CD4-positive, alpha-beta memory T cell (primary cell): ENCODE data around the gene SYT2. TPM values are rescaled to one million over a fixed set of nuclear protein-coding genes. Genes with fewer than 3 reads are reported as not detected.
"Not testable (repeated sequence)": the region's sequence is repeated elsewhere in the genome, so short reads cannot be mapped to it uniquely, and the experiment has no call there.

Experiments used
- CTCF ChIA-PET: fragments of 350-600 bp; sonication (Branson Sonifier 250); formaldehyde crosslinking; loops from one replicate; lab custom pipeline; 2021; ENCODE audit warnings: inconsistent platforms; ENCODE audit not compliant: partially characterized antibody; lab: Charles Lee
- POLR2A ChIA-PET: fragments of 350-600 bp; sonication (Branson Sonifier 250); formaldehyde crosslinking; loops from one replicate; lab custom pipeline; 2021; ENCODE audit not compliant: partially characterized antibody; lab: Charles Lee
- DNase-seq, 5 donors: peaks; one replicate each; pipeline versions ENCODE4 v3.0.0 to v3.0.0-alpha.2; 2020 to 2022; ENCODE audit warnings: mixed read lengths in 1 of 5
- H3K27ac ChIP-seq: one replicate; pipeline ENCODE4 v1.7.0; 2013; ENCODE audit warnings: low read depth, low read length
- H3K27me3 ChIP-seq: 2 replicates; pipeline ENCODE4 v1.7.0; 2013; ENCODE audit warnings: mild to moderate bottlenecking, low read length, moderate library complexity; ENCODE audit not compliant: insufficient read depth
- H3K36me3 ChIP-seq: 2 replicates; pipeline ENCODE4 v1.7.0; 2013; ENCODE audit warnings: mild to moderate bottlenecking, low read length, moderate library complexity; ENCODE audit not compliant: insufficient read depth
- H3K4me1 ChIP-seq: 2 replicates; pipeline ENCODE4 v1.7.0; 2013; ENCODE audit warnings: mild to moderate bottlenecking, low read length, moderate library complexity; ENCODE audit not compliant: insufficient read depth
- H3K4me3 ChIP-seq, 2 donors: one replicate each; pipeline ENCODE4 v1.7.0; 2013; ENCODE audit warnings: low read length in 2 of 2, mild to moderate bottlenecking in 1 of 2
- H3K9me3 ChIP-seq, 2 donors: one replicate each; pipeline ENCODE4 v1.7.0; 2013; ENCODE audit warnings: low read length in 2 of 2, control low read depth in 1 of 2; ENCODE audit not compliant: control insufficient read depth in 1 of 2
- H3K27ac Mint-ChIP-seq, 7 donors: one replicate each; pipeline ENCODE4 v1.8.0; 2020 to 2021; ENCODE audit warnings: mixed read lengths in 7 of 7, mild to moderate bottlenecking in 6 of 7, inconsistent platforms in 3 of 7, moderate library complexity in 3 of 7
- H3K27me3 Mint-ChIP-seq, 2 donors: one replicate each; pipeline ENCODE4 v1.8.0; 2020 to 2021; ENCODE audit warnings: mixed read lengths in 2 of 2
- H3K36me3 Mint-ChIP-seq, 2 donors: one replicate each; pipeline ENCODE4 v1.8.0; 2020 to 2021; ENCODE audit warnings: mixed read lengths in 2 of 2, inconsistent platforms in 1 of 2, mild to moderate bottlenecking in 1 of 2
- H3K4me1 Mint-ChIP-seq, 4 donors: one replicate each; pipeline ENCODE4 v1.8.0; 2020 to 2021; ENCODE audit warnings: mixed read lengths in 4 of 4, mild to moderate bottlenecking in 1 of 4
- H3K4me3 Mint-ChIP-seq, 8 donors: one replicate each; pipeline ENCODE4 v1.8.0; 2020 to 2021; ENCODE audit warnings: mixed read lengths in 8 of 8, mild to moderate bottlenecking in 7 of 8, moderate library complexity in 6 of 8, inconsistent platforms in 3 of 8
- H3K9me3 Mint-ChIP-seq, 8 donors: one replicate each; pipeline ENCODE4 v1.8.0; 2020 to 2021; ENCODE audit warnings: mixed read lengths in 8 of 8, mild to moderate bottlenecking in 5 of 8, inconsistent platforms in 3 of 8, moderate library complexity in 1 of 8
- intact Hi-C: fragments of 100-400 bp; cut with micrococcal nuclease; formaldehyde crosslinking; loops from one replicate; pipeline ENCODE4 v1.15.1; 2023
- polyA plus RNA-seq, 2 donors: library from polyadenylated mRNA; unstranded; fragments of 300-500 nt; fragmentation: Illumina TruSeq; gene quantifications; one replicate each; pipeline ENCODE4 v1.2.3, GENCODE V29; 2021
- total RNA-seq, 2 experiments: library from RNA; stranded (reverse); gene quantifications; one replicate each; pipeline ENCODE4 v1.2.3, GENCODE V29; 2021

SYT2 gene
- total and polyA plus RNA-seq, 4 experiments from 2014 or later = 0.03 TPM; not detected in 3

- intact Hi-C loops = no loop called here
- H3K27ac ChIP-seq = no peak overlapping the region
- H3K4me1 ChIP-seq = peaks cover 12% of the 10 kb centered on the region
Observed at GRCh38 chr1:202638019-202638700, 72.1 kb downstream of the SYT2 start.

GRCh38 chr1:202637321-202638018, 72.8 kb downstream of the SYT2 start:
- H3K4me1 ChIP-seq, H3K36me3 Mint-ChIP-seq, H3K36me3 ChIP-seq, H3K9me3 Mint-ChIP-seq, H3K4me3 ChIP-seq, H3K27ac ChIP-seq, intact Hi-C loops, H3K9me3 ChIP-seq, H3K27ac Mint-ChIP-seq, CTCF ChIA-PET, DNase-seq, H3K4me3 Mint-ChIP-seq, POLR2A ChIA-PET: not testable (repeated sequence)
- peaks cover 32 to 43% of the 10 kb centered on the region in 2 donors for H3K27me3 Mint-ChIP-seq
- peaks cover 14% of the 10 kb centered on the region for H3K27me3 ChIP-seq
- peaks cover under 1 to 17% (median 7%) of the 10 kb centered on the region in 4 donors for H3K4me1 Mint-ChIP-seq

More at GRCh38 chr1:202638019-202638700, 72.1 kb downstream of the SYT2 start:
- Histone ChIP-seq H3K9me3 (no peaks in the 10 kb centered on the region), H3K4me3 (no peak overlapping the region), H3K27me3 (peaks cover 15% of the 10 kb centered on the region), H3K36me3 (no peaks in the 10 kb centered on the region)
- H3K36me3 Mint-ChIP-seq = no peaks in the 10 kb centered on the region
- no peak for DNase-seq
- CTCF ChIA-PET = no interaction called here
- peaks cover 34 to 48% of the 10 kb centered on the region in 2 donors for H3K27me3 Mint-ChIP-seq
- H3K4me3 Mint-ChIP-seq = no peak overlapping the region
- POLR2A ChIA-PET = no interaction called here
- no peak overlapping the region for H3K27ac Mint-ChIP-seq
- H3K9me3 Mint-ChIP-seq = no peaks in the 10 kb centered on the region
- peaks cover 1 to 23% (median 11%) of the 10 kb centered on the region in 4 donors for H3K4me1 Mint-ChIP-seq

GRCh38 chr1:202636171-202636570, 74.1 kb downstream of the SYT2 start:
- H3K4me3 ChIP-seq, H3K9me3 Mint-ChIP-seq, H3K4me3 Mint-ChIP-seq, intact Hi-C loops, H3K4me1 ChIP-seq, H3K27me3 ChIP-seq, H3K27ac Mint-ChIP-seq, DNase-seq, H3K36me3 ChIP-seq, H3K36me3 Mint-ChIP-seq, CTCF ChIA-PET, H3K27ac ChIP-seq, POLR2A ChIA-PET, H3K9me3 ChIP-seq: not testable (repeated sequence)
- H3K4me1 Mint-ChIP-seq = peaks cover 0 to 10% (median 3%) of the 10 kb centered on the region in 4 donors
- H3K27me3 Mint-ChIP-seq = peaks cover 32 to 37% of the 10 kb centered on the region in 2 donors

DNA sequence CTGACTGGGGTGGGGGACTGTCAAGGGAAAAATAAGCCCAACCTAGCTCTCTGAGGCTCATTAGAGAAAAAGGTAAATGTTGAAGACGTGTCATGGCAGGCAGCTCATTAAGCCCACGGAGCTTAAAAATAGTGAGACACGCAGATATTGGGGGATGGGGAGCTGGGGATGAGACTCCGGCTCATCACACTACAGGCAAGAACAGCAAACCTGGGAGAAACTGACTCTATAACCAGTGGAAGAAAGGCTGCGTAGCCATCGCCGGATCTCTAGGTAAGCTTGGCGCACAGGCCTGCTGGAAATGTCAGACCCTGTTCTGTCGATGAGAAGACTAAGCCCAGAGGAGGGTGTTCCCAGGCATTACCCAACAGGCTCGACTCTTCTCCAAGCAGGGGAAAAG, 78.0 kb downstream of the SYT2 start:
- Mint-ChIP-seq H3K27ac (no peak overlapping the region), H3K27me3 (peaks cover 10 to 21% of the 10 kb centered on the region in 2 donors), H3K9me3 (no peaks in the 10 kb centered on the region), H3K4me3 (no peak overlapping the region), H3K36me3 (no peaks in the 10 kb centered on the region), H3K4me1 (peaks cover 20 to 46% (median 30%) of the 10 kb centered on the region in 4 donors)
- intact Hi-C loops = no loop called here
- H3K36me3 ChIP-seq = no peaks in the 10 kb centered on the region
- ChIA-PET POLR2A (no interaction called here), CTCF (no interaction called here)
- H3K4me1 ChIP-seq = peaks cover 41% of the 10 kb centered on the region
- DNase-seq = no peak
- no peak overlapping the region for H3K27ac ChIP-seq
- H3K27me3 ChIP-seq = no peaks in the 10 kb centered on the region
- H3K4me3 ChIP-seq = no peak overlapping the region
- no peaks in the 10 kb centered on the region for H3K9me3 ChIP-seq

- CTCF ChIA-PET = interaction anchor here (0.8 kb wide), 1 partner anchor 17 kb away, joined by 3 read pairs; no protein-coding TSS in a partner anchor
- H3K27ac Mint-ChIP-seq = peak overlapping the region in 1 of 7 donors; percentile 44
- H3K36me3 Mint-ChIP-seq = no peaks in the 10 kb centered on the region
- POLR2A ChIA-PET = no interaction called here
- no peaks in the 10 kb centered on the region for H3K9me3 ChIP-seq
- H3K4me1 ChIP-seq = peaks cover 44% of the 10 kb centered on the region
- intact Hi-C loops = no loop called here
- peaks cover 8 to 20% of the 10 kb centered on the region in 2 donors for H3K27me3 Mint-ChIP-seq
- peaks cover 20 to 51% (median 33%) of the 10 kb centered on the region in 4 donors for H3K4me1 Mint-ChIP-seq
- DNase-seq = no peak
- H3K4me3 Mint-ChIP-seq = no peak overlapping the region
- H3K4me3 ChIP-seq = no peak overlapping the region
- H3K27me3 ChIP-seq = no peaks in the 10 kb centered on the region
- no peaks in the 10 kb centered on the region for H3K36me3 ChIP-seq
- H3K9me3 Mint-ChIP-seq = no peaks in the 10 kb centered on the region
- no peak overlapping the region for H3K27ac ChIP-seq
Observed at GRCh38 chr1:202631076-202631923, 79.0 kb downstream of the SYT2 start.

DNA sequence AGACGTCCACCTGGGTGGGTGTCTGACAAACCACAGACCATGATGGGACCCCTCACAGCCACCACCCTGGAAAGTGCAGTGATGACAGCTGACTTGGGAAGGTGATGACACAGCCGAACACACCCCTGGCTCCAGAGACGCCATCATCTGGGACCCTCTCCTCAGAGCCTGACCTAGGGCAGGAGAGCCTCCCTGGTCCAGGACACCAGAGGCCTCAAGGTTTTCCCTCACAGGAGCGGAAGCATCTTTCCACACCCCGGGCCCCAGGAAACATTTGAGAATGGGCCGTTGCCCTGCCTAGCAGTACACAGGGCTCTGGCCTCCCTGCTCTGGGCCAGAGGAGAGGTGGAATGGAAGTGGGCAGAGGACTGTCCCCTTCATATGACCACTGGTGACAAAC, 79.7 kb downstream of the SYT2 start:
- Histone ChIP-seq H3K36me3 (no peaks in the 10 kb centered on the region), H3K27me3 (no peaks in the 10 kb centered on the region), H3K27ac (no peak overlapping the region), H3K4me1 (peaks cover 49% of the 10 kb centered on the region), H3K4me3 (no peak overlapping the region), H3K9me3 (no peaks in the 10 kb centered on the region)
- Mint-ChIP-seq H3K4me3 (no peak overlapping the region), H3K9me3 (no peaks in the 10 kb centered on the region), H3K27ac (peak overlapping the region in 1 of 7 donors; percentile 44), H3K36me3 (no peaks in the 10 kb centered on the region), H3K27me3 (peaks cover 7 to 13% of the 10 kb centered on the region in 2 donors), H3K4me1 (peaks cover 22 to 55% (median 33%) of the 10 kb centered on the region in 4 donors)
- intact Hi-C loops = no loop called here
- no peak for DNase-seq
- POLR2A ChIA-PET = no interaction called here
- CTCF ChIA-PET = interaction anchor here (0.8 kb wide), 1 partner anchor 16 kb away, joined by 3 read pairs; no protein-coding TSS in a partner anchor

DNA sequence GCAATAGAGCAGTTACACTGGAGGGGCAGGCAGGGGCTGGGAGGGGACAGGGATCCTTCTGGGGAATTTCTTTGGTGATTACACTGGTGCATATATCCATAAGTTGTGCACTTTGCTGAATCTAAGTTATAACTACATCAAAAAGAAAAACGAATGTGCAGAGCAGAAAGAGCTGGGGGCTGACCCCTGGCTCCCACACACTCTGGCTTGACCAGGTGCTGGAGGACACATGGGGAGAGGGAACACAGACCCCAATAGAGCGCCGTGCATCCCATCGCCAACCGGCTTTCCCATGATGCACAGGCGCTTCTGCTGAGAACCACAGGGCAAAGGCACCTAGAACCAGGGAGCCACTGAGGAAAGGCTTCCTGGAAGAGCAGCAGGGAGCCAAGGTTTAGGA, 80.2 kb downstream of the SYT2 start:
- H3K27ac Mint-ChIP-seq, H3K36me3 ChIP-seq, H3K4me3 ChIP-seq, H3K27me3 ChIP-seq, H3K36me3 Mint-ChIP-seq, H3K9me3 Mint-ChIP-seq, H3K27ac ChIP-seq, intact Hi-C loops, H3K9me3 ChIP-seq, CTCF ChIA-PET, DNase-seq: not testable (repeated sequence)
- H3K4me1 ChIP-seq = peaks cover 53% of the 10 kb centered on the region
- Mint-ChIP-seq H3K27me3 (peaks cover 7 to 12% of the 10 kb centered on the region in 2 donors), H3K4me3 (peak overlapping the region in 5 of 8 donors; percentile 22 to 82 (median 77)), H3K4me1 (peaks cover 22 to 55% (median 33%) of the 10 kb centered on the region in 4 donors)
- POLR2A ChIA-PET = interaction anchor here (1.4 kb wide), 1 partner anchor 282 kb away, joined by 4 read pairs; the partner anchor contains the start of gene PPP1R12B
